ENCODE measurements around the gene DNAH6. TPM values are rescaled to one million over a fixed set of nuclear protein-coding genes. Genes with fewer than 3 reads are reported as not detected.
"Not testable (repeated sequence)": the region's sequence is repeated elsewhere in the genome, so short reads cannot be mapped to it uniquely, and the experiment has no call there.

DNAH6 gene
- total RNA-seq, 6 experiments from 2014 or later: 0.66 to 2.3 (median 1.3) TPM

- DNase-seq (no peak), ATAC-seq (no peak)
- H3K27me3 ChIP-seq: no peaks in the 10 kb centered on the region
- H3K9me3 ChIP-seq: no peaks in the 10 kb centered on the region
- intact Hi-C loops (cut with DNase I): no loop called here
- TF ChIP-seq POLR2A (IDR thresholded peaks at IDR 0.05): no peak
- no peak for TF ChIP-seq CTCF (IDR thresholded peaks at IDR 0.05)
- H3K27ac ChIP-seq: no peak overlapping the region
- no peaks in the 10 kb centered on the region for H3K4me1 ChIP-seq
- no peak overlapping the region for H3K4me3 ChIP-seq
- 100% methylated on average over 4 of the region's 4 CpGs for WGBS (ENCODE audit: insufficient coverage, low coverage, low lambda C conversion rate, missing lambda C conversion rate)
- H3K36me3 ChIP-seq: no peaks in the 10 kb centered on the region
These were observed 252.5 kb downstream of the DNAH6 start for GRCh38 chr2:84768840-84769239.

GRCh38 chr2:84770280-84770679, 254.0 kb downstream of the DNAH6 start:
- DNase-seq: no peak
- H3K4me3 ChIP-seq: no peak overlapping the region
- intact Hi-C loops (cut with DNase I): no loop called here
- WGBS (ENCODE audit: insufficient coverage, low coverage, low lambda C conversion rate, missing lambda C conversion rate): 63% methylated on average over 1 of the region's 1 CpG
- no peaks in the 10 kb centered on the region for H3K36me3 ChIP-seq
- no peaks in the 10 kb centered on the region for H3K4me1 ChIP-seq
- ATAC-seq: no peak
- TF ChIP-seq POLR2A (IDR thresholded peaks at IDR 0.05) (no peak), CTCF (IDR thresholded peaks at IDR 0.05) (no peak)
- no peaks in the 10 kb centered on the region for H3K9me3 ChIP-seq
- no peaks in the 10 kb centered on the region for H3K27me3 ChIP-seq
- no peak overlapping the region for H3K27ac ChIP-seq

GRCh38 chr2:84771251-84771650, 255.0 kb downstream of the DNAH6 start:
- no peak for TF ChIP-seq POLR2A (IDR thresholded peaks at IDR 0.05)
- TF ChIP-seq CTCF (IDR thresholded peaks at IDR 0.05): no peak
- Histone ChIP-seq H3K9me3 (no peaks in the 10 kb centered on the region), H3K4me1 (no peaks in the 10 kb centered on the region), H3K4me3 (no peak overlapping the region), H3K27me3 (no peaks in the 10 kb centered on the region), H3K27ac (no peak overlapping the region), H3K36me3 (no peaks in the 10 kb centered on the region)
- DNase-seq: no peak
- intact Hi-C loops (cut with DNase I): no loop called here
- ATAC-seq: no peak
- WGBS (ENCODE audit: insufficient coverage, low coverage, low lambda C conversion rate, missing lambda C conversion rate): no CpG with 5 or more reads among the region's 1 CpG

- H3K4me1 ChIP-seq; DNase-seq; H3K36me3 ChIP-seq; ATAC-seq; H3K4me3 ChIP-seq; intact Hi-C loops (cut with DNase I); H3K27me3 ChIP-seq; H3K9me3 ChIP-seq; H3K27ac ChIP-seq: not testable (repeated sequence)
- 59% methylated on average over 3 of the region's 3 CpGs for WGBS (ENCODE audit: insufficient coverage, low coverage, low lambda C conversion rate, missing lambda C conversion rate)
These were observed 257.3 kb downstream of the DNAH6 start for GRCh38 chr2:84773562-84773961.

GRCh38 chr2:84776011-84776410, 259.7 kb downstream of the DNAH6 start:
- DNase-seq (no peak), ATAC-seq (no peak)
- H3K4me1 ChIP-seq: no peaks in the 10 kb centered on the region
- H3K27me3 ChIP-seq: no peaks in the 10 kb centered on the region
- TF ChIP-seq CTCF (IDR thresholded peaks at IDR 0.05): no peak
- no peak for TF ChIP-seq POLR2A (IDR thresholded peaks at IDR 0.05)
- intact Hi-C loops (cut with DNase I): no loop called here
- no peaks in the 10 kb centered on the region for H3K9me3 ChIP-seq
- no peak overlapping the region for H3K27ac ChIP-seq
- 70% methylated on average over 1 of the region's 1 CpG for WGBS (ENCODE audit: insufficient coverage, low coverage, low lambda C conversion rate, missing lambda C conversion rate)
- no peaks in the 10 kb centered on the region for H3K36me3 ChIP-seq
- no peak overlapping the region for H3K4me3 ChIP-seq

Data from right lobe of liver (tissue), 6 donors.